ENCODE results near the gene CLIC6. TPM values are rescaled to one million over a fixed set of nuclear protein-coding genes. Genes with fewer than 3 reads are reported as not detected.

CLIC6 gene
- total and polyA plus RNA-seq, 9 donors: 1.0 to 12.2 (median 4.3) TPM

- no peaks in the 10 kb centered on the region for H3K9me3 ChIP-seq
- DNase-seq: no peak
- no peak for TF ChIP-seq CTCF (IDR thresholded peaks at IDR 0.05)
- no peak for TF ChIP-seq EP300 (IDR thresholded peaks at IDR 0.05)
- no peaks in the 10 kb centered on the region for H3K36me3 ChIP-seq
- H3K27ac ChIP-seq: no peak overlapping the region
- WGBS, 3 donors: 43 to 55% (median 45%) methylated on average over 6 of the region's 6 CpGs
- no peak overlapping the region for H3K4me3 ChIP-seq
- H3K27me3 ChIP-seq: no peaks in the 10 kb centered on the region
- no peaks in the 10 kb centered on the region for H3K4me1 ChIP-seq (ENCODE audit: insufficient read depth)
- intact Hi-C loops (cut with DNase I): no loop called here
Observed at GRCh38 chr21:34625030-34625593, 43.7 kb upstream of the CLIC6 start.

- Histone ChIP-seq H3K4me1 (ENCODE audit: insufficient read depth) (no peaks in the 10 kb centered on the region), H3K27me3 (no peaks in the 10 kb centered on the region), H3K27ac (no peak overlapping the region), H3K36me3 (no peaks in the 10 kb centered on the region), H3K9me3 (no peaks in the 10 kb centered on the region), H3K4me3 (no peak overlapping the region)
- intact Hi-C loops (cut with DNase I): no loop called here
- 69 to 74% (median 71%) methylated on average over 8 of the region's 8 CpGs for WGBS, 3 donors
- no peak for DNase-seq
- TF ChIP-seq EP300 (IDR thresholded peaks at IDR 0.05): no peak
Observed at GRCh38 chr21:34626131-34626530, 42.7 kb upstream of the CLIC6 start.

GRCh38 chr21:34630536-34631143, 38.2 kb upstream of the CLIC6 start:
- DNase-seq: no peak
- 7 to 13% (median 9%) methylated on average over 6 of the region's 6 CpGs for WGBS, 3 donors
- no peak overlapping the region for H3K27ac ChIP-seq
- H3K36me3 ChIP-seq: no peaks in the 10 kb centered on the region
- H3K27me3 ChIP-seq: no peaks in the 10 kb centered on the region
- H3K9me3 ChIP-seq: no peaks in the 10 kb centered on the region
- TF ChIP-seq CTCF (IDR thresholded peaks at IDR 0.05) (peak in 2 of 3 donors; percentile 60 to 66), EP300 (IDR thresholded peaks at IDR 0.05) (no peak), POLR2A (IDR thresholded peaks at IDR 0.05) (no peak)
- no peaks in the 10 kb centered on the region for H3K4me1 ChIP-seq (ENCODE audit: insufficient read depth)
- no peak overlapping the region for H3K4me3 ChIP-seq
- intact Hi-C loops (cut with DNase I): loop anchor here in 2 of 4 donors (5.0 to 10.0 kb wide), 2 partner anchors 706 to 708 kb away; no protein-coding TSS in a partner anchor

DNA sequence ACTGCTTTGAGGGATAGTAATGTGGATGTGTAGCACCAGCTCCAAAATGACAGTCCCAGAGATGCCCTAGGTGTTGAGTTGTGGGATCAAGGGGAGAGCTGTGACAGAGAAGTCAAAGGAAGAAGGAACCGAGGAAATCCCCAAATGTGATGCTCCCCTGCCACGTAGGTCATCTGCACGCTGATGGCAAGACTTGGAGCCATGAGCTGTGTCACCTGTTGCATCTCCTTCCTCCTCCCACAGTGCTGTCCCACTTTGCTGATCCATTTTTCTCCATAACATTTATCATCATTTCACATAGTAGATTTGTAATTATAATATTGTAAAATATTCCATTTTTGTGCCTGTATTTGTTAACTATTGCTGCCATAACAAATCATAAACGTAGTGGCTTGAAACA, 36.3 kb upstream of the CLIC6 start:
- no peak for TF ChIP-seq CTCF (IDR thresholded peaks at IDR 0.05)
- TF ChIP-seq POLR2A (IDR thresholded peaks at IDR 0.05): no peak
- TF ChIP-seq EP300 (IDR thresholded peaks at IDR 0.05): no peak
- WGBS, 3 donors: 69 to 75% (median 70%) methylated on average over 4 of the region's 4 CpGs
- intact Hi-C loops (cut with DNase I): loop anchor here in 2 of 4 donors (5.0 to 10.0 kb wide), 2 partner anchors 708 to 710 kb away; no protein-coding TSS in a partner anchor
- no peak for DNase-seq
- Histone ChIP-seq H3K27me3 (no peaks in the 10 kb centered on the region), H3K4me1 (ENCODE audit: insufficient read depth) (no peaks in the 10 kb centered on the region), H3K36me3 (no peaks in the 10 kb centered on the region), H3K9me3 (no peaks in the 10 kb centered on the region), H3K27ac (no peak overlapping the region), H3K4me3 (no peak overlapping the region)

- Histone ChIP-seq H3K4me3 (no peak overlapping the region), H3K9me3 (no peaks in the 10 kb centered on the region), H3K27ac (no peak overlapping the region), H3K36me3 (no peaks in the 10 kb centered on the region), H3K27me3 (no peaks in the 10 kb centered on the region), H3K4me1 (ENCODE audit: insufficient read depth) (no peaks in the 10 kb centered on the region)
- no peak for DNase-seq
- 66 to 78% (median 68%) methylated on average over 3 of the region's 3 CpGs for WGBS, 3 donors
- no peak for TF ChIP-seq POLR2A (IDR thresholded peaks at IDR 0.05)
- no peak for TF ChIP-seq CTCF (IDR thresholded peaks at IDR 0.05)
- TF ChIP-seq EP300 (IDR thresholded peaks at IDR 0.05): no peak
- intact Hi-C loops (cut with DNase I): loop anchor here in 1 of 4 donors (10.0 kb wide), 1 partner anchor 711 kb away; no protein-coding TSS in a partner anchor
Observed at GRCh38 chr21:34635307-34635706, 33.5 kb upstream of the CLIC6 start.
